Kidney tubule cell (primary cell): Measurements from ENCODE around the gene APOL1.

Experiments
- DNase-seq: peaks from one replicate; pipeline ENCODE4 v3.0.0-alpha.2; 2018; ENCODE audit warnings: low spot score

Gene APOL1

DNA sequence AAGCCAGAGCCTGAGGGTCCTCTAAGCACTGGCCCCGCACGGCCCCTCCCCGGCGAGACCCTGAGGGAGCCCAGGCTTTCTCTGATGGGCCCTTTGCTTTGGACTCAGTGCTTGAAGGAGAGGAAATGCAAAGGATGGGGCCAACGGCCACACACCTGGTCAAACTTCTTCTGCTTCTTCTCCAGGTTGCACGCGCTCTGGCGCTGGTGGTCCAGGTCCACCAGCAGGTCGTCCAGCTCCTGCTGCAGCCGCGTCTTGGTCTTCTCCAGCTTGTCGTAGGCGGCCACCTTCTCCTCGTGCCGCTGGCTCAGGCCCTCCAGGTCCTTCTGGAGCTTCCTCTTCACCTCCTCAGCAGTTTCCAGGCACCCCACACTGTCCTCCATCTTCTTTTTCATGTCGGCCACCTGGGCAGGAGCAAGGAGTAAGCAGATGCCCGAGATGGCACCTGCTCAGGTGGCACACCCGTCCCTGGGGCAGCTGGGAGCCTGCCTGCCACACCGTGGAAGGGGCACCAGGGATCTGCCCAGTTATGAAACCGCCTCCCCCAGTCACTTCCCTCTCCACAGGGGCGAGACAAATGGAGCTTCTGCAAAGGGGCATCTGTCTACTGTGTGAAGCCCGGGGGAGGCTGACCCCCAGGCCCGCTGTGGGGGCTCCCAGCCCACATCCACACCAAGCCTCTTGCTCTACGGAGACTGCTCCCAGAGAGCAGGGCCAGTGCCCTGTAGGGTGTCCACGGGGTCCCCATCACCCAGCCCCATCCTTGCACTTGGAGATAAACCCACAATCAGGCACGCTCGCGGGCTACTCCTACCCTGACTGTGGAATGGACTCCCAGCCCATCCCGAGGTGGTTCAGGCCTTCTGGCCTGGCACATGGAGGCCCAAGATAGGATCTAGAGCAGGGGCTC, 39.2 kb downstream of the APOL1 start:
- DNase-seq = no peak

DNA sequence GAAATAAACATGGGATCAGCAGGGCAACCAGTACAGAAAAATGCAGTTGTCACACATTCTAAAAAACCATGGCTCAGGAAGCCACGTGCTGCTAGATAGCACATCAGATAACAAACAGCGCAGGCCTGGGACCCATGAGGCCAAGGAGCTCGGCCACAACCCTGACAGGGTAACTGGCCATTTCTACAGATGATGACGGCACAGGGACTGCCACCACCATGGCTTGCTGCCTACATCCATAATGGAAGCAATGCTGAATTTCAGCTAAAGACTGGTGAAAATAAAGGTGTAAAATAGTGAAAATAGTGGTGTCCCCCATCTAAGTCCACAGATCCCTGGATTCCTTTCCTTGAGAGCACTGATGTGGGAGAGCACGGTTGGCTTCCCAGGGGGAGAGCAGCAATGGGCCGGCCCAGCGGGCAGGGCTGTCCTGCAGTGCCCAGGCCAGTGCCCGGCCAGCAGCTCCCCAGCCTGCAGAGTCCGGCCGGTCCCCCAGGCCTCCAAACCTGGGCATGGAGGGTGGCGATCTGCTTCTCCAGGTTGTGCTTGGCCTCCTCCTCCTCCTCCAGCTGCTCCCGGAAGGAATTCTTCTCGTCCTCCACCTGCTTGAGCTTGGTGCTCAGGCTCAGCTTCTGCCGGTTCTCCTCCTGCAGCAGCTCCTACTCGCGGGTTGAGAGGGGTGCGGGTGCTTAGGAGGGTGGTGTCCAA, 40.0 kb downstream of the APOL1 start:
- no peak for DNase-seq

DNA sequence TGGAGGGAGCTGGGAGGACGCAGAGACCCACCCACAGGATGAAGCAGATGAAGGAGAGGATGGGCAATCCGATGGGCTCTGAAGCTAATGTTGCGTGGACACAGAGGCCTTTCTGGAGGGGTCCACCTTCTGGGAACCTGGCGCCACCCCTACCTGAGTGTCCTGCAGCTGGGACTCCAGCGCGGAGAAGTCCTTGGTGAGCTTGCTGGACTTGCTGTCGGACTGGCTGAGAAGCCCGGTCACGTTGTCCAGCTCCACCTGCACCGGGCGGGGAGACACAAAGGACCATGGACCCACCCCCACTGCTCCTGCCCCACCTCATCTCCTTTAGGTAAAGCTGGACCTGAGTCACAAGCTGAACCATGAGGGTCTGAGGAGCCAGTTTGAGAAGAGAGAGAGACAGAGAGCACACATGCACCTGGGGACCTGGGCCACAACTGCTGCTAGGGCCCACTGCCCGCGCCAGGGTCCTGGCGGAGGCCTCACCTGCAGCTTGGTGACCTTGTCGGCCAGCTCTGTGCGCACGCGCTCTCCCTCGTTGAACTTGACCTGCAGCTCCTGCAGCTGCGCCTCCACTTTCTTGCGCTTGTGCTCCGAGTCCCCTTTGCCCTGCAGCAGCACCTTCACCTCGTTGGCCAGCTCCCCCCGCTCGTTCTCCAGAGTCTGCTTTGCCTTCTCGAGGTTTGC, 40.8 kb downstream of the APOL1 start:
- no peak for DNase-seq

DNA sequence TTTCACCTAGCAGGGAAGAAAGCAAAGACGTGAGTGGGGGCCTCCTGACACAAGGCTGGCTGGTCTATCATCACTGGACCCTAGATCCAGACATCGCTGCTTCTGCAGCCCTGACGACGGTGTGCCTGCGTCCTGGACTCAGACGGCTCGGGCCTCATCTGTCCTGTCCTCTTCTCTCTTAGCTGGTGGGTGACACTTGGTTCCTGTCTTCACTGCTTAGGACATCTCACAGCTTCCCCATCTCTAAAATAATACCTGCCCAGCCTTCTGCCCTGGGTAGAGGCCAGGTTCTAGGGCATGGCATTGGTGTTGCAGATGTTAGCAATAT, 41.3 kb downstream of the APOL1 start:
- no peak for DNase-seq

DNA sequence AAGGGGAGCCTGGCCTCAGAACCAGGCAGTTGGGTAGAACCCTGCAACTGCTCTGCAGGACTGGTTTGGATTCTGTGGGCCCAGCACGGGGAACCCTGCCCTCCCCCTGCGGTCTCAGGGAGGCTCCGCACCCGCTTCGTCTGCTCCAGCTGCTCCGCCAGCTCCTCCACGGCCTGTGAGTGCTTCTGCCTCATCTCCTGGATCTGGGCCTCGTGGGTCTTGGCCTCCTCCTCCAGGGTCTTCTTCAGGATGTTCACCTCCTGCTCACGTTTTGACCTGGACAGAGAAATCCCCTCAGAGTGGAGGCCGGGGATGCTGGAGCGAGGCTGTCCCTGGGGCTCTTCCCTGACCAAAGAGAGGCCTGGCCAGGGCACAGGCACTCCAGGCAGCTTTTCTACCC, 41.9 kb downstream of the APOL1 start:
- DNase-seq = no peak

DNA sequence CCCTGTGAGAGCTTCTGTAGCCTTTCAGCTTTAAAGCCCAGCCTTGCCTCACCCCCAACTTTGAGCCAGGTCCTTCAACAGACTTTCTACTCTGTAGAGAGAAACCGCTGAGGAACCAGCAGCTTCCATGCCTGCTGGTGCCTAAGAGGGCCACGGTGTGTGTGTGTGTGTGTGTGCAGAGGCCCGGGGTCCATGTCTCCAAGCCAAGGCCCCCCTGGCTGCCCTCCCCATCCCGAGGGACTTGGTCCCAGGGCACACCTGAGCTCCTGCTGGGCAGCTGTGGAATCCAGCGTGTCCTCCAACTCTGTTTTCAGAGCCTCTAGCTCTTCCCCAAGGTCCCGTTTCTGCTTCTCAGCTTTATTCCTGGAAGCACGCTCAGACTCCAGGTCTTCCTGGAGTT, 42.3 kb downstream of the APOL1 start:
- DNase-seq = no peak

DNA sequence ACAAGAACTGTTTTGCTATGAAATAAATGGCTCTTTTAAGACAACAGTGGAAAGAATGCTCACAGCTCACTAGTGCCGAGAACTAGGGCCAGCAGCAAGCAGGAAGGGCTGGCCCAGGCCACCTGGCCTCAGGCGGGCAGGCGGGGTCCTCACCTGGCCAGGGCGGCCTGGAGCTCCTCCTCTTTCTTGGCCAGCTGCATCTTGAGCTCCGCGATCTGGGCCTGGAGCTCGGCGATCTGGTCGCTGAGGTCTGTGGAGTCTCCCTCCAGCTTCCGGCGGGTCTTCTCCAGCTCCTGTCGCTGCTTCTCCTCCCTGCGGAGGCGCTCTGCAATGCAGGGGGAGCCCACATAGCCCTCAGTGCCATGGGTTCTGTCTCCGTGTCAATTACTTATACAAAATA, 43.8 kb downstream of the APOL1 start:
- no peak for DNase-seq

DNA sequence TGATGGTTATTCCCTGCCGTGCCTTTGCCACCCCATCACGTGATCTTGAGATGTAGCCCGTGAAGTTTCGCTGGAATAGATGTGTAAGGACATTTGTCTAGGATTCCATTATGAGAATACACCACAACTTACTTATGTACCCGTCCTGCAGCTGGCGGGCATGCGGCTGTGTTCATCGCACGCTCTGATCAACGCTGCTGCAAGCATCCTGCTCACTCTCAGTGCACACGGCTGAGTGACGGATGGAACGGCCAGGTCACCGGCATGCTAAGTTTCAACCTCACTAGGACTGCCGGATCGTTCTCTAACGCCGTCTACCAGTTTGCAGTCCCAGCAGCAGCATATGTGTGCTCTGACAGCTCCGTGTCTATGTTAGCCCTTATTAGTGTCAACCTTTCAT, 44.6 kb downstream of the APOL1 start:
- no peak for DNase-seq

DNA sequence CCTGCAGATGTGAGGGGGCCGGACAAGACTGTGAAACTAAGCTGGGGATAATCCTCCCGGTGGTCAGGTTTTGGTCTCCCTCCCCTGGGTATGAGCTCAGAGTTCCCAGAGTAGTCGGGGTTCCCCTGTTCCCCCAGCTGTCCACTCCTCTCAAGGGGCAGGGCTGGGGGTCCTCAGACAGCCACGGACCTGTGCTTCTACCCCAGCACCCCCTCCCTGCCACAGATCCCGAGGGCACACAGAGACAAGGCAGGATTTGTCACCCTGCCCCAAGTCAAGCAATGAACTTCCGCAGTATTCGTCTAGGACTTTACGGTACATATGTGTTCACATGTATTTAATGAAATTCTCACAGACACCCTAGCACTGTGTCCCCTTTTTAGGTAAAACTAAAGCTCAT, 45.2 kb downstream of the APOL1 start:
- DNase-seq = no peak

DNA sequence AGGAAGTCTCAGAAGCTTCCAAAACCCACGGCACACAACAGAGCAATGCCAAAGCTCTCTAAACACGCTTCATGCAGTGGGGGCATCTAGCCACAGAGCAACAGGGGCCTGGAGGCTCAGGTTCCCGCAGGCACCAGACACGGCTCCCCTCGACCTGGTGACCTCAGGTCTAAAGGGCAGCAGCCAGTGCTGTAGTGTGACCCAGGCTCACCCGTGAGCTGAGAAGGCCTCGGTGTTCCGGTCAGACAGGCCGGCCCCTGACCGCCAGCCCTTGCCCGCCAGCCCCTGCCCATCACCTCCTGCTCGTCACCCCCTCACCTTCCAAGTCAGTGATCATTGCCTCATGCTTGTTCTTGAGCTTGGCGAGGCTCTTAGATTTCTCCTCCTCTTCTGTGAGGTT, 45.7 kb downstream of the APOL1 start:
- DNase-seq = no peak

DNA sequence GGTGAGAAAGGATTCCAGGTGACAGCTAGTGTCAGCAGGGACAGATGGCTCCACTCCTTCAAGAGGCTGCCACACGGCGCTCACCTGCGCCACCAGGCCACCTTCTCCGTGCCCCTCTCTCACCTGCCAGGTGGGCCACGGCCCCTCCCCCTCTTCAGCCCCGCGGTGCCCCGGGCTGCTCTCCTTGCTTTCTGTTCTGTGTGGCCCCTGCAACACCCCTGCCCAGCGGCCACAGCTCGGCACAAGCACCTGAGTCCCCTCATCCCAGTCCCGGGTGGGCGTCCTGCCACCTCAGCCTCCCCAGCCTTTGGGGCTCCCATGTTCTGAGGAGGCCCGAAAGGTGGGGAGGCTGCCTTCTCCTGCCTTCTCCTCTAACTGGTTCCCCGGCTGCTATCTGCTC, 46.4 kb downstream of the APOL1 start:
- no peak for DNase-seq

DNA sequence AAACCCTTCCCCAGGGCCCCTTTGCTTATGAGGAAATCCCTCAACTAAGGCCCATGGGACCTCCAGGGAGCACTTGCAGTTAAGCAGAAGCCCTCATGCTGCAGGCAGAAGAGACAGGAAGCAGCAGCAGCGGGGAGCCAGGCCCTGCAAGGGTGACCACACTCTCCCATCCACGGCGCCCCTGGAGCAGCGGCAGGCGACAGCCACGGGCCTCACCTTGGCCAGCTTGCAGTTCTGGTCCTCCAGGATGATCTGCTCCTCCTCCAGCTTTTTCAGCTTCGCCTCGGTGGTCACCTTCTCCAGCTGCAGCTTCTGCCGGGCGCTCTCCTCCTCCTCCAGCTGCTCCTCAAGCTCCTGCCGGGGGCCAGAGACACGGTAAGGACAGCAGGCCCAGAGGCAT, 47.0 kb downstream of the APOL1 start:
- no peak for DNase-seq

DNA sequence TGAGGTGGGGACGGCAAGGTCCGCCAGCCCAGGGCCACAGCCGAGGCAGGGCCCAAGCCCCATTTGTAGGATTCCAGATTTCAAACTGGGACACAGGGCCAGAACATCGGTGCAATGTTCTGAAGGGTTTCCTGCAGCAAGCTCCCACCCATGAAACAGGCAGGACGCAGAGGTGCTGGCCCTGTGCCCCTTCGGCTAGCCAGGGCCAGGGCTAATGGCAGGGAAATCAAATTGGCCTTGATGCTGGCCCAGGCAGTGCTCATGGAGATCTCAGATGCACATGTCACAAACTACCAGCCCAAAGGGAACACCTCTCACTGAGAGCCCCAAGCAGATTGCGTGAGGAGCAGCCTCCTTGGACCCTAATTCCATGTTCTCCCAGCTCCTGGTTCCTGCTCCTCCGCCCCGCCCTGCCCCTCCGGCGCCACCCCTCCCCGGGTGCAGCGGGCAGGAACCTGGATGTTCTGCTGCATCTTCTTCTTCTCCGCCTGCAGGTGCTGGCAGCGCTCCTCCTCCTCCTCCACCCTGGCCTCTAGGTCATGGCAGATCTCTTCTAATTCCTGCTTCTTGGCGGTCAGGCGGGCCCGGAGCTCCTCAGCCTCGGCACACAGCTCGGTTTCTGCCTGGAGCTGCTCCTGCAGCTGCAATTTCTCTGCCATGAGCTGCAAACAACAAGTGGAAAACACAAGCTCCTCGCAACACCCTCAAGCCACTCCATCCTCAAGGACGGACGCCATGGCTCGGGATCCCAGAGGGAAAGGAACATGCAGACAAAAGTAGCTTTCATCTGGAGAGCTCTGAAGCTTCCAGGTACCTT, 47.7 kb downstream of the APOL1 start:
- no peak for DNase-seq

DNA sequence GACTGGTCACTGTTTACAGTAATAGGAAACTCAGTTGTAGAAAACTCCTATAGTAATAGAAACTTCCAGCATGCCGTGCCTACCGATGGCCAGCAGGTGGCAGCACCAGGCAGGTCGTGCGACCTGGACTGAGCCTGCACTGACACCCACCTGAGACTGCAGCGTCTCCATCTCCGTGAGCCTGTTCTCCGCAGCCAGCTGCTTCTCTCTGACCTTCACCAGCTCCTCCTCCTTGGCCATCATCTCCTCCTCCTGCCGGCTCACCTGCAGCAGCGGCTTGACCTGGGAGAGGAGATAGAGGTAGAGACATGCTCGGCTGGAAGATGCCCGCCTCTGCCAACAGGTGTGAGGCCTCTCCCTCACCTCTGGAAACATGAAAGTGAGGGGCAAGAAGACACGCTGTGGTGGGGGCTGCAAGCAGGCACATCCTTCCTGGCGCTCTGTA, 48.5 kb downstream of the APOL1 start:
- DNase-seq = peak; percentile 76

DNA sequence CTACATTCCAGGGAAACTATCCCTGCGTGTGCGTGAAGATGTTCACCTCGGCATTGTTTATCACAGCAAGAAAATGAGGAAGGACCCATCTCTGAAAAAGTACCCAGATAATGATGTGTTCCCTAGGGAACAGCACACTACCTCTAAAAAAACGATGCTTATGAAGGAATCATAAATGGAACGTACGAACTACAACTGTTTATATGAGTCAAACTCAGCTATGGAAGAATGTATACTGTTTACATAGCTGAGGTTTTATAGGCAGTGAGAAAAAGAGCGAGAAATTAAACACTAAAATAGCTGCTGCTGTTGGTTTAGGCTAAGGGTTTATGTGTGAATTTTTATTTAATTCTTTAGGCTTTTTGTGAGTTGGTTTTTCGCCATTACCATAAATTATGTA, 48.9 kb downstream of the APOL1 start:
- no peak for DNase-seq

DNA sequence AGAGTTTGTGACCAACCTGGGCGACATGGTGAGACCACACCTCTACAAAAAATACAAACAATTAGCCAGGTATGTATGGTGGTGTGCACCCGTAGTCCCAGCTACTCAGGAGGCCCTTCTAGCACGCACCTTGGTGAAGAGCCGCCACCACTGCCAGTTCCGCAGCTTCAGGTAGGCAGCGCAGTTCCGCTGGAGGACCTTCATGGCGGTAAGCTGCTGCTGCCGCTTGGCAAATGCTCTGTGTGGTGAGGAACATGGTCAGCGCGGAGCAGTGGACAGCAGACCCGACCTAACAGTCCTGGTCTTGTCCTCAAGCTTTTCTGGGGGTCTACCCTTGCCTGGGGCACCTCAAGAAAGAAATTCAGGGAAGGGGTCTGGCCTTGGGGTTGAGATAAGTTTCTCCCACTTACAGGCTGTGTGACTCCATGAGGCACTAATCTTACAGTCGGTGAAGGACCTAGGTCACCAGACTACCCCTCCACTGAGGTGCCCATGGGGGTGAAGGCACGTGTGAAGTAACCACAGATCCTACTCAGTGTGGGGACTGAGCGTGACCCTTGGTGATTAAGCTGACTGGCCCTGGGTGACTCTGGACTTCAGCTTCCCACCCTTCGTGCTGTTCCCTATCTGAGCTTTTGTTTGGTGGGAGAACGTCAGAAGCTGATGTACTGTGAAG, 49.6 kb downstream of the APOL1 start:
- no peak for DNase-seq

DNA sequence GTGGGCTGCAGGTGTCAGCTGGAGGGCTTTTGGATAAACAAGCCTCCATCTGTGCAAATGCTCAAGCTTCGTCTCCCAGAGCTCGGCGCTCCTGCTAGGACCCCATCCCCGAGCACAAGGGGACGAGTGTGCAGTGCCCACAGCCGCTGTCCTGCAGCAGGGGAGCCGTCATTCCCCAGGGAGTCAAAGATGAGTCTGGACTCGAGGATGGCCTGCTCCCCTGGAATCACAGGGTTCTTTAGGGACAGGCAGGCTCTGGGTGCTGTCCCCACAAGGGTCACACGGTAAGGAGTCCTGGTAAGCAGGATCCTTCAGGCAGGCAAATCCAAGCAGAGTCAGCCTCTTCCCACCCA, 50.2 kb downstream of the APOL1 start:
- no peak for DNase-seq

DNA sequence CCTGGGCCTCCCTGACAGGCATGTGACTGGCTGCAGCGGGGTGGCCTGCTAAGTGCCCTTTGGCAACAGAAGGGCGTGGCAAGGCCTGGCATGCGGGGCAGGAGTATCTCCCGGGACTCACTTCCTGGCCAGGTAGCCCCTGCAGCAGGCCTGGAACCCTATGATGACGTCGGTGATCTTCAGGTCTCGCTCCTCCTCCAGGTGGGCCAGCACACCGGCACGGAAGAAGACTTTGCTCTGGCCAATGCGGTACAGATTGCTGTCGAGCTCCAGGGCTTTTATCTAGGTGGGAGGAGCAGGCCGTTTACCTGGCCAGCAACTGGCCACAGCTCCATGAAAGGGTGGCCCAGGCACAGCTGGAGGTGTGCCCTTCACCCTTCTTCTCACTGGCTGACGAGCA, 50.9 kb downstream of the APOL1 start:
- peak; percentile 42 for DNase-seq

DNA sequence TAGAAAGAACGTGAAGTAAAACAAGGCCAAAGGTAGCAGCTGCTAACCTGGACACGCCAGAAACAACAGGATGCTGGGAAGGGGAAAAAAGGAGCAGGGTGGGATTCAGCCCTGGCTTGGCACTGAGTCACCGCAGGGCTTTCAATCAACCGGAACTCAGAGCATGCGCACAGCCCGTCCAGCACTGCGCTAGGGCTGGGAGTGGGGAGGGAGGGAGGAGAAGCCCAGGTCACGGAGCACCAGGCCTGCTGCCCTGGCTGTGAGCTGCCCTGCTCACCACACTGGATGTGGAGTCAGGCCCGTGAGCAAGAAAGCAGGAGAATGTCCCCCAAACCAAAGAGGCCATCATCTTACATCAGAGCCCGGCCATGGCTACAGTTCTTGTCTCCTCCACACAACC, 51.5 kb downstream of the APOL1 start:
- DNase-seq = peak; percentile 51

DNA sequence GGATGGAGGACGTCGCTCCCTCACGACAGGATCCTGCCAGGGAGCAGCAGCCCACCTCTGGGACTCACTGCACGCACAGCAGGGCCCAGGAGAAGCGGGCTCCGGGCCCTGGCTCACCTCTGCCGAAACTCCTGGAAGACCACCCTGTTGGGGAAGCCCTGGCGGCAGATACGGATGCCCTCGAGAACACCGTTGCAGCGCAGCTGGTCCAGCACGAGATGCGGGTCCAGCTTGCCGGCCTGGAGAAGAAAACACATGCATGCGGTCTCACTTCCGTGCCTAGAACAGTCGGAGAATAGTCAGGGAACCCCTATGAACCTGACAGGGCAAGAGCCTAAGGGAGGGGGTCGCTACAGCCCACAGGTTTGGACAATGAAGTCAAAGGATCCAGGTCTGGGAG, 52.9 kb downstream of the APOL1 start:
- no peak for DNase-seq

DNA sequence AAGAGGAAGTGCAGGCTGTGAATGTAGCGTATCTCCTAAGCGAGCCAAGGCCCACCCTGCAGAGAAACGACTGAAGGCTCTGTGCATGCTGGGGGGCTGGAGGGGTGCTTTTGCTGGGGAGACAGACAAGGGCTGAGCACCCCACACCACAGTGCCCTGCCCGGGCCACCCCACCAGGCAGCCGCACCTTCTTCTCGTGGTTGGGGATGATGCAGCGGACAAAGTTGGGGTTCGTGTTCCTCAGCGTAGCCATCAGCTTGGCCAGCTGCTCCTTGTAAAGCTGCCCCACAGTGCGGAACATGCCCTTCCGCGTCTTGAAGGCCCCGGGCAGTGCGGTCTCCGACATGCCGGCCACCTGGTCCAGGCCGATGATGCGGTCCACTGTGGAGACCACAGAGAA, 53.3 kb downstream of the APOL1 start:
- DNase-seq = no peak

DNA sequence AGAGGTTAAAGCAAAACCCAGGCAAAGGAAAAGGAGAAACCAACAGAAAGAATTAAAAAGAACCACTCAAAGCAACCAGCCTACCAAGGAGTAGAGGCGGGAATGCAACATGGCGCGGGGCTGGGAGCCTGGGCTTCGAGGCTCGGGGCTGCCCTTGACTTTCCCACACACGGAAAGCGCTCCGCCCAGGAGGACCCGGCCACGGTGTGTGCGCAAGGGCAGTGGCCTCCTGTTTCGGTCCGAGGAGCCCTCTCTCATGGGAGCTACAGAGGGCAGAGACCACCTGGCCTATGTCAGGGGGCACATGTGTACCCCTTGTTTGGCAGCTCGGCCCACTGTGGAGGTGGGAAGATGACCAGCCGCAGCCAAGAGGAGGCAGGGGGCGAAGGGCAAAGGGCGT, 55.9 kb downstream of the APOL1 start:
- no peak for DNase-seq
